Astrocyte (in vitro differentiated cells and primary cell): ENCODE measurements around the gene TTC7B.

Experiments
- CTCF ChIP-seq: IDR thresholded peaks from 2 replicates; pipeline ENCODE4 v1.5.1; 2011; ENCODE audit warnings: low read depth, mild to moderate bottlenecking, inconsistent platforms, low read length, moderate library complexity; ENCODE audit not compliant: insufficient read depth
- EZH2 ChIP-seq: IDR thresholded peaks from 2 replicates; pipeline ENCODE4 v1.6.1; 2012; ENCODE audit warnings: mild to moderate bottlenecking, low read length, inconsistent platforms; ENCODE audit not compliant: insufficient read depth

- TF ChIP-seq CTCF (no peak), EZH2 (no peak)
Observed at GRCh38 chr14:90496379-90496778, 319.9 kb downstream of the TTC7B start.
